ENCODE data around the gene FGF9. TPM values are rescaled to one million over a fixed set of nuclear protein-coding genes. Genes with fewer than 3 reads are reported as not detected.

Gene FGF9
- total and polyA plus RNA-seq, 2 donors (not counting 1 experiment from before 2014, with no cell fraction given): 0.13 to 3.0 TPM

- Histone ChIP-seq H3K27ac (ENCODE audit: low read length in 2 of 2) (no peak overlapping the region), H3K9me3 (ENCODE audit: control extremely low read depth in 1 of 3, control insufficient read depth in 2 of 3, insufficient read depth in 1 of 3, low read length in 2 of 3) (peaks cover 0 to 3% (median 3%) of the 10 kb centered on the region in 3 donors), H3K9ac (ENCODE audit: low read length) (no peak overlapping the region), H4K20me1 (ENCODE audit: control insufficient read depth, insufficient read depth, low read length, poor library complexity, severe bottlenecking) (no peaks in the 10 kb centered on the region), H3K27me3 (replicated peaks in 1 of 4; ENCODE audit: control extremely low read depth in 1 of 4, control insufficient read depth in 3 of 4, insufficient read depth in 4 of 4, low read length in 3 of 4) (peaks cover 0 to 5% (median 2%) of the 10 kb centered on the region in 4 experiments), H2AFZ (ENCODE audit: insufficient read depth, low read depth, low read length, poor library complexity, severe bottlenecking) (no peak overlapping the region), H3K4me3 (ENCODE audit: control extremely low read depth in 1 of 5, extremely low read depth in 1 of 5, insufficient read depth in 1 of 5, low read depth in 2 of 5, low read length in 4 of 5) (no peak overlapping the region), H3K36me3 (replicated peaks in 1 of 2; ENCODE audit: control extremely low read depth in 1 of 2, control insufficient read depth in 1 of 2, extremely low read depth in 1 of 2, insufficient read depth in 2 of 2, low read length in 1 of 2) (no peaks in the 10 kb centered on the region), H3K79me2 (ENCODE audit: control insufficient read depth, insufficient read depth, low read length) (no peaks in the 10 kb centered on the region), H3K4me1 (ENCODE audit: control insufficient read depth in 2 of 2, insufficient read depth in 2 of 2, low read length in 2 of 2) (no peaks in the 10 kb centered on the region), H3K4me2 (replicated peaks; ENCODE audit: low read depth, low read length, poor library complexity, severe bottlenecking) (no peak overlapping the region)
- DNase-seq: no peak
- ChIA-PET POLR2A (no interaction called here), CTCF (no interaction called here)
- Mint-ChIP-seq H3K27me3 (peaks cover 21% of the 10 kb centered on the region), H3K4me3 (no peak overlapping the region), H3K9me3 (ENCODE audit: insufficient read depth) (peaks cover 3% of the 10 kb centered on the region), H3K27ac (no peak overlapping the region), H3K4me1 (no peaks in the 10 kb centered on the region)
- intact Hi-C loops (cut with micrococcal nuclease): no loop called here
- no peak for TF ChIP-seq EZH2 (IDR thresholded peaks at IDR 0.05; ENCODE audit: borderline replicate concordance, insufficient read depth, low read depth, low read length, poor library complexity, severe bottlenecking)
- TF ChIP-seq CTCF (IDR thresholded peaks at IDR 0.05): no peak
- ATAC-seq (ENCODE audit: low read depth): no peak
These were observed 38.7 kb upstream of the FGF9 start for GRCh38 chr13:21632196-21632595.

- DNase-seq (no peak), ATAC-seq (ENCODE audit: low read depth) (no peak)
- Histone ChIP-seq H3K79me2 (ENCODE audit: control insufficient read depth, insufficient read depth, low read length) (no peaks in the 10 kb centered on the region), H3K4me2 (replicated peaks; ENCODE audit: low read depth, low read length, poor library complexity, severe bottlenecking) (no peak overlapping the region), H3K36me3 (replicated peaks in 1 of 2; ENCODE audit: control extremely low read depth in 1 of 2, control insufficient read depth in 1 of 2, extremely low read depth in 1 of 2, insufficient read depth in 2 of 2, low read length in 1 of 2) (no peaks in the 10 kb centered on the region), H3K9me3 (ENCODE audit: control extremely low read depth in 1 of 3, control insufficient read depth in 2 of 3, insufficient read depth in 1 of 3, low read length in 2 of 3) (no peaks in the 10 kb centered on the region), H2AFZ (ENCODE audit: insufficient read depth, low read depth, low read length, poor library complexity, severe bottlenecking) (no peak overlapping the region), H3K27me3 (replicated peaks in 1 of 4; ENCODE audit: control extremely low read depth in 1 of 4, control insufficient read depth in 3 of 4, insufficient read depth in 4 of 4, low read length in 3 of 4) (peaks cover 0 to 8% (median 0%) of the 10 kb centered on the region in 4 experiments), H3K27ac (ENCODE audit: low read length in 2 of 2) (no peak overlapping the region), H3K4me3 (ENCODE audit: control extremely low read depth in 1 of 5, extremely low read depth in 1 of 5, insufficient read depth in 1 of 5, low read depth in 2 of 5, low read length in 4 of 5) (no peak overlapping the region), H4K20me1 (ENCODE audit: control insufficient read depth, insufficient read depth, low read length, poor library complexity, severe bottlenecking) (no peaks in the 10 kb centered on the region), H3K4me1 (ENCODE audit: control insufficient read depth in 2 of 2, insufficient read depth in 2 of 2, low read length in 2 of 2) (no peaks in the 10 kb centered on the region), H3K9ac (ENCODE audit: low read length) (no peak overlapping the region)
- 96% methylated on average over 3 of the region's 3 CpGs for WGBS (ENCODE audit: insufficient coverage)
- intact Hi-C loops (cut with micrococcal nuclease): loop anchor here (5.0 kb wide), 3 partner anchors 661 to 1161 kb away; no protein-coding TSS in a partner anchor
- Mint-ChIP-seq H3K27me3 (peaks cover 12% of the 10 kb centered on the region), H3K4me1 (peaks cover 2% of the 10 kb centered on the region), H3K27ac (no peak overlapping the region), H3K9me3 (ENCODE audit: insufficient read depth) (peaks cover 3% of the 10 kb centered on the region), H3K4me3 (no peak overlapping the region)
- ChIA-PET CTCF (interaction anchor here (1.0 to 7.2 kb wide), 9 partner anchors 14 to 1160 kb away, joined by 3 to 70 read pairs (median 4); partner anchors contain the start of gene FGF9), POLR2A (no interaction called here)
- TF ChIP-seq EZH2 (IDR thresholded peaks at IDR 0.05; ENCODE audit: borderline replicate concordance, insufficient read depth, low read depth, low read length, poor library complexity, severe bottlenecking) (no peak), CTCF (IDR thresholded peaks at IDR 0.05) (no peak)
These were observed 34.2 kb upstream of the FGF9 start for GRCh38 chr13:21636656-21637055.
